Transverse colon (tissue), 4 donors: ENCODE data around the gene F8. TPM values are rescaled to one million over a fixed set of nuclear protein-coding genes. Genes with fewer than 3 reads are reported as not detected.

Source experiments
- DNase-seq: peaks from one replicate; pipeline ENCODE4 v3.0.0-alpha.2; 2019
- H3K27ac ChIP-seq, 4 donors: fragments of 200-600 bp; sonication (generic); 2 replicates each; pipeline ENCODE4 v1.5.1; 2016 to 2018; ENCODE audit warnings: inconsistent platforms in 4 of 4
- H3K27me3 ChIP-seq: fragments of 200-600 bp; sonication (generic); 2 replicates; pipeline ENCODE4 v1.5.1; 2017; ENCODE audit warnings: inconsistent platforms
- H3K36me3 ChIP-seq, 4 donors: fragments of 200-600 bp; sonication (generic); 2 replicates each; pipeline ENCODE4 v1.5.1; 2017 to 2019; ENCODE audit warnings: inconsistent platforms in 4 of 4
- H3K4me1 ChIP-seq, 4 donors: fragments of 200-600 bp; sonication (generic); 2 replicates each; pipeline ENCODE4 v1.5.1; 2017 to 2020; ENCODE audit warnings: inconsistent platforms in 4 of 4
- H3K4me3 ChIP-seq, 4 donors: fragments of 200-600 bp; sonication (generic); 1 replicate in 1 of 4; 2 replicates in 3 of 4; pipeline versions ENCODE4 v1.5.1 to v1.6.1; 2017 to 2019; ENCODE audit warnings: inconsistent platforms in 4 of 4
- H3K9me3 ChIP-seq, 2 donors: fragments of 200-600 bp; sonication (generic); 2 replicates each; pipeline ENCODE4 v1.5.1; 2017 to 2019; ENCODE audit warnings: inconsistent platforms in 2 of 2
- CTCF ChIP-seq, 5 experiments: fragments of 200-600 bp in 3 of 5; fragments of 450-650 bp in 2 of 5; sonication (generic) in 3 of 5; IDR thresholded peaks; 1 replicate in 2 of 5; 2 replicates in 3 of 5; pipeline ENCODE4 v1.5.1; 2016 to 2017; ENCODE audit warnings: antibody characterized with exemption in 5 of 5, inconsistent platforms in 3 of 5, mild to moderate bottlenecking in 2 of 5, moderate library complexity in 1 of 5
- EP300 ChIP-seq: sonication (generic); formaldehyde crosslinking; IDR thresholded peaks from one replicate; pipeline ENCODE4 v1.6.1; 2017; ENCODE audit warnings: antibody characterized with exemption, low read depth
- POLR2A ChIP-seq: fragments of 450-650 bp; IDR thresholded peaks from one replicate; pipeline ENCODE4 v1.6.1; 2016; ENCODE audit warnings: antibody characterized with exemption, mild to moderate bottlenecking, moderate library complexity
- POLR2AphosphoS5 ChIP-seq, 3 donors: sonication (generic); formaldehyde crosslinking; IDR thresholded peaks; one replicate each; pipeline ENCODE4 v1.6.1; 2016; ENCODE audit warnings: antibody characterized with exemption in 3 of 3
- WGBS, 2 donors: methylation state at CpG; one replicate each; pipeline ENCODE4 v1.1.5; 2018; ENCODE audit warnings: low coverage in 1 of 2; 5-methylcytosine and 5-hydroxymethylcytosine counted together
- in situ Hi-C, 4 donors: fragments of 200-750 bp; cut with MboI; loops; one replicate each; pipeline versions ENCODE4 v1.15.0 to v1.15.1; 2017; ENCODE audit warnings: low sequenced_read_pairs in 3 of 4, low pct_ligation_motif_present in 1 of 4, low pct_unique_long_range_greater_than_20kb in 1 of 4
- intact Hi-C: fragments of 100-400 bp; cut with DNase I; formaldehyde crosslinking; loops from one replicate; pipeline ENCODE4 v1.15.1; 2023; ENCODE audit warnings: low total_unique reads
- total RNA-seq, 4 donors: library from RNA; depleted of rRNA; stranded (reverse); fragments of >200 nt; gene quantifications; one replicate each; pipeline ENCODE4 v1.1.0, GENCODE V29; 2016

The F8 gene
- total RNA-seq, 4 donors from 2014 or later: 1.2 to 4.5 (median 4.0) TPM

GRCh38 chrX:154805696-154806091, 216.8 kb downstream of the F8 start:
- 0 to 55% methylated on average over 5 to 13 of the region's 13 CpGs for WGBS, 2 donors
- peaks cover 0 to 28% (median 8%) of the 10 kb centered on the region in 4 donors for H3K4me1 ChIP-seq
- no peaks in the 10 kb centered on the region for H3K9me3 ChIP-seq
- no peaks in the 10 kb centered on the region for H3K36me3 ChIP-seq
- H3K4me3 ChIP-seq: peak overlapping the region; percentile 17 to 81 (median 62)
- no peaks in the 10 kb centered on the region for H3K27me3 ChIP-seq
- in situ Hi-C loops: no loop called here
- intact Hi-C loops: no loop called here
- TF ChIP-seq POLR2A (no peak), EP300 (no peak), POLR2AphosphoS5 (IDR thresholded peaks at IDR 0.05) (no peak), CTCF (IDR thresholded peaks at IDR 0.05) (no peak)
- DNase-seq: no peak
- H3K27ac ChIP-seq: peak overlapping the region; percentile 72 to 89 (median 86)

- H3K4me1 ChIP-seq: peaks cover 3 to 34% (median 11%) of the 10 kb centered on the region in 4 donors
- peak within 1 kb of the TSS; percentile 28 to 81 (median 62) for H3K4me3 ChIP-seq
- H3K36me3 ChIP-seq: no peaks in the 10 kb centered on the region
- H3K27ac ChIP-seq: peak within 1 kb of the TSS; percentile 72 to 89 (median 86)
- peak; percentile 84 for DNase-seq
- TF ChIP-seq POLR2A (peak; percentile 52), CTCF (IDR thresholded peaks at IDR 0.05) (no peak), POLR2AphosphoS5 (IDR thresholded peaks at IDR 0.05) (peak; percentile 34 to 55 (median 42)), EP300 (no peak)
- H3K27me3 ChIP-seq: no peaks in the 10 kb centered on the region
- in situ Hi-C loops (no loop called here), intact Hi-C loops (no loop called here)
- WGBS, 2 donors: 36% methylated on average over 54 of the region's 65 CpGs; no CpG with 5 or more reads in 1 of the 2 donors
- no peaks in the 10 kb centered on the region for H3K9me3 ChIP-seq
These were observed 217.4 kb downstream of the F8 start, which contains the start of gene MPP1 for GRCh38 chrX:154804957-154805695. Gene MPP1, minus strand, starts transcription at chrX:154805485. Its CDS starts 112 bp downstream, at chrX:154805373.

GRCh38 chrX:154804261-154804956, 218.1 kb downstream of the F8 start:
- in situ Hi-C loops (no loop called here), intact Hi-C loops (no loop called here)
- Histone ChIP-seq H3K9me3 (no peaks in the 10 kb centered on the region), H3K36me3 (no peaks in the 10 kb centered on the region), H3K27me3 (no peaks in the 10 kb centered on the region), H3K4me3 (peak overlapping the region; percentile 28 to 81 (median 62)), H3K4me1 (peaks cover 7 to 41% (median 16%) of the 10 kb centered on the region in 4 donors), H3K27ac (peak overlapping the region; percentile 72 to 89 (median 86))
- TF ChIP-seq POLR2A (no peak), POLR2AphosphoS5 (IDR thresholded peaks at IDR 0.05) (no peak), EP300 (no peak), CTCF (IDR thresholded peaks at IDR 0.05) (no peak)
- no peak for DNase-seq
- WGBS, 2 donors: 33% methylated on average over 7 of the region's 7 CpGs; no CpG with 5 or more reads in 1 of the 2 donors

GRCh38 chrX:154802947-154803346, 219.6 kb downstream of the F8 start:
- 76% methylated on average over 2 of the region's 2 CpGs; no CpG with 5 or more reads in 1 of the 2 donors for WGBS, 2 donors
- peak overlapping the region in 1 of 4 donors; percentile 32 for H3K27ac ChIP-seq
- H3K9me3 ChIP-seq: no peaks in the 10 kb centered on the region
- in situ Hi-C loops (no loop called here), intact Hi-C loops (no loop called here)
- no peaks in the 10 kb centered on the region for H3K27me3 ChIP-seq
- H3K36me3 ChIP-seq: no peaks in the 10 kb centered on the region
- H3K4me3 ChIP-seq: no peak overlapping the region
- peaks cover 7 to 50% (median 18%) of the 10 kb centered on the region in 4 donors for H3K4me1 ChIP-seq
- DNase-seq: no peak
- TF ChIP-seq POLR2AphosphoS5 (IDR thresholded peaks at IDR 0.05): no peak
- no peak for TF ChIP-seq EP300
- no peak for TF ChIP-seq CTCF (IDR thresholded peaks at IDR 0.05)
- no peak for TF ChIP-seq POLR2A
